GM18499 (cell line): ENCODE results near the gene ZNF138.

Experiments
- ATAC-seq: cut with Tn5 transposase; IDR thresholded peaks from one replicate; pipeline ENCODE4 v1.9.1; 2021; ENCODE audit warnings: moderate number of reproducible peaks; ENCODE audit not compliant: insufficient read depth, unreplicated experiment

The ZNF138 gene

DNA sequence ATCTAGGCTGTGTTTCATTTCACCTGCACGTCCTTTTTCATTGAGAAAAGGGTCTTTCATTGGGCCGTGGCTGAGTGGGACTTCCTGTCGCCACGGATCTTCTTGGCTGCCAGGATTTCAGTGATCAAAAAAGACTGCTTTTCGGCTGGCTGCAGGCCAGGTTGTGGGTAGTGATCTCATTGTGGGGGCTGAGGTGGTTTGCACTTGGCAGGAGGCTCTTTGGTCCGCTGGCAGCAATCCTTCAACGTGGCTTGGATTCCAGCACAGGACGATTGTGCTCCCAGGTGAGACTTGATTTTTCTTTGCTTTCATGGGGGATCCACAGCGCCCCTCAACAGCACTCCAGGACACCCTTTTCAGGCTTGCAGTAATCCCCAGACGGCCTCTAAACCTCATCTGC lies 79.9 kb downstream of the ZNF138 start:
- no peak for ATAC-seq

DNA sequence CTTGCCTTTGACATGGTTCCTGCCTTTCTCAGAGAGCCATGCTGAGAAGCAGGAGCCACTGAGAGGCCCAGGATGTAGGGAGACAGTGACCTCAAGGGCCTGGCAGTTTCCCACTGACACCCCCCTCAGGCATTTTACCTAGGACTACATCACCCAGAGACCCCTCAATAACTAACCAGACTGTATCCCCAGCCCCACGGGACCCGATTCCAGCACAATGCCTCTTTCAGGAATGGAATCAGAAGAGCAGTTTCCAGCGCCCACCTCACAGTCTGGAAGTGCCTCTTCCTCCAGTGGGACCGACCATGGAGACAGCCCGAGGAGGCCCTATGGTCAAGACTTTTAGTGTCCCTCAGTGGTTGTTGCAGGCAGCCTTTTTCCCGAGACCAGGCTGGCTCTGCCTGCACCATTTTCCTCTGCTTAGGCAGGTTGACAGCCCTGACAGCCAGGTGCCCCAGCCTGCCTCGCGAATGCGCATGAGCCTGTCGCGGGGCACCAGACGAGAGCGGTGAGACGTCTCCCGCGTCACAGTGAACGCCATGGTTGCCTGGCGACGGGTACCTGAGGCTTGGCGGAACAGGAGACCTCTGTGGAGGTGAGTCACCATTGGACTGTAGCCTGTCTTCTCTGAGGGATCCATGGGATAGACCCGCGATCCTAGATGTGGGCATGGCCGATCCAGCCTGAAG lies 80.5 kb downstream of the ZNF138 start:
- ATAC-seq = no peak

DNA sequence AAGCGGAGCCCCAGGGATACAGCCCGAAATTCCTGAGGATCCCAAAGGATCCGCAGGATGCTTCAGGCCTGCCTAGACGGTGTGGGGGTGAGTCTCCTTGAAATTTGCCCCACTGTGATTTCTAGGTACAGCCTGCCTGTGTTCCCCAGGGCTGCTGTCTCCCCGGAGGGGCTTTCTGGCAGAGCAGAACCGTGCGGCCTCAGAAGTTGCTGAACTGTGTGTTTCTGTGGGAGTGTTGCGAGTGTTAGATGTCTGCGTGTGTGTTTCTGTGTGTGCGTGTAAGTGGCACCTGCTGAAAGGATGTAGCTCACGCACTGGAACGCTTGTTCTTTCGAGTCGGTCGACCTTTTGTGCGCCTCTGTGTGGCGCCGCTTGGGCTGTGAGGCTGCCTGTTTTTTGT lies 81.0 kb downstream of the ZNF138 start:
- ATAC-seq = no peak

DNA sequence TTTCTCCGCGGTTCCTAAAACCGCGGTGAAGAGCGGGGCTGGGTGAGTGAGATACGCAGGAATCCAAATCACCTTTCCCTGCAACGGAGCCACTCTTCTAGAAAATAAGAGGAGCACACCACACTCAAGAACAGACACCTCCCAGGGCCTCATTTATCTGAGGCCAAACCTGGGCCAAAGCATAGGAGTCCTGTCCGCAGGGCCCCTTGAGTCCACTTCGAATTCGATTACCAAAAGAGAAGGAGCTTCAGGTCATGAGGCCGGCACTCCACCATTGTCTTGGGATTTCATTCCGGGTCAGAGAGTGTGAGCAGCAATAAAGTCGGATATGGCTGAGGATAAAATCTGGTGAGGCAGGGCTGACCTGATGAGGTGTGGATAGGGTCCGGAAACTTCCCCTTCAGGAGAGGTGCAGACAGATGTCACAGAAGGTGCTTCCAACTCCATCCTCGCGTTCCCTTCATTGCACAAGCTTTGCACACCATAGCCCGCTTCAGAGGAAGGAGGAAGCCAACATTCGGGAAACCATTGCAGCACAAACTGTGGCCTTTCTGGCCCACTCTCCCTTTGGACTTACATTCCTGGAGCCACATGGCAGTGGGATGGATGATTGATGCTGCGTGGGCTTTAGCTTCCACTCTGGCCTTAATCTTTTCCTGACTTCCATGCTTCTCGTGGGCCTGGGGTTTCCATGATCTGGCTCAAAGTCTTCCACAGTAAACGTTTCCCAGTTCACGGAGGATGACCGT lies 81.6 kb downstream of the ZNF138 start:
- no peak for ATAC-seq

DNA sequence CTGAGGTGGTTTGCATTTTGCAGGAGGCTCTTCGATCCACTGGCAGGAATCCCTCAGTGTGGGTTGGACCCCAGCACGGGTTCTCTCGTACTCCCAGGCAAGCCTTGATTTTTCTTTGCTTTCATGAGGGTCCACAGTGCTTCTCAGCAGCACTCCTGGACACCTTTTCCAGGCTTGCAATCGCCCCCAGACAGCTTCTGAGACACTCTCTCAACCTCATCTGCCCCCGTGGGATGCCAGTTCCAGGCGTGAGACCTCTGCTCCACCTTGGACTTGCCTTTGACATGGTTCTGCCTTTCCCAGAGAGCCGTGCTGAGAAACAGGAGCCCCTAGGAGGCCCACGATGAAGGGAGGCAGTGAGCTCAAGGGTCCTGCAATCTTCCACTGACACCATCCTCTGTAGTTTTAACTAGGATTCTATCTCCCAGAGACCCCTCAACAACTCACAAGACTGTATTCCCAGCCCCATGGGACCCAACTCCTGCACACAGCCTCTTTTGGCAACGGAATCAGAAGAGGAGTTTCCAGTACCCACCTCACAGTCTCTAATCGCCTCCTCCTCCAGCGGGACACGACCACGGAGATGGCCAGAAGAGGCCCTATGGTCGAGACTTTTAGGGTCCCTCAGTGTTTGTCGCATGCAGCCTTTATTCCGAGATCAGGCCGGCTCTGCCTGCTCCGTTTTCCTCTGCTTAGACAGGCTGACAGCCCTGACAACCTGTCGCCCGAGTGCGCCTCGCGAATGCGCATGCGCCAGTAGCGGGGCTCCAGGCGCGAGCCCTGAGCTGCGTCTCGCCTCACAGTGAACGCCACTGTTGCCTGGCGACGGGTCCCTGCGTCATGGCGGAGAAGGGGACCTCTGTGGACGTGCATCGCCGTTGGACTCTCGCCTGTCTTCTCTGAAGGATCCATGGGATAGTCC lies 82.8 kb downstream of the ZNF138 start:
- ATAC-seq = no peak

DNA sequence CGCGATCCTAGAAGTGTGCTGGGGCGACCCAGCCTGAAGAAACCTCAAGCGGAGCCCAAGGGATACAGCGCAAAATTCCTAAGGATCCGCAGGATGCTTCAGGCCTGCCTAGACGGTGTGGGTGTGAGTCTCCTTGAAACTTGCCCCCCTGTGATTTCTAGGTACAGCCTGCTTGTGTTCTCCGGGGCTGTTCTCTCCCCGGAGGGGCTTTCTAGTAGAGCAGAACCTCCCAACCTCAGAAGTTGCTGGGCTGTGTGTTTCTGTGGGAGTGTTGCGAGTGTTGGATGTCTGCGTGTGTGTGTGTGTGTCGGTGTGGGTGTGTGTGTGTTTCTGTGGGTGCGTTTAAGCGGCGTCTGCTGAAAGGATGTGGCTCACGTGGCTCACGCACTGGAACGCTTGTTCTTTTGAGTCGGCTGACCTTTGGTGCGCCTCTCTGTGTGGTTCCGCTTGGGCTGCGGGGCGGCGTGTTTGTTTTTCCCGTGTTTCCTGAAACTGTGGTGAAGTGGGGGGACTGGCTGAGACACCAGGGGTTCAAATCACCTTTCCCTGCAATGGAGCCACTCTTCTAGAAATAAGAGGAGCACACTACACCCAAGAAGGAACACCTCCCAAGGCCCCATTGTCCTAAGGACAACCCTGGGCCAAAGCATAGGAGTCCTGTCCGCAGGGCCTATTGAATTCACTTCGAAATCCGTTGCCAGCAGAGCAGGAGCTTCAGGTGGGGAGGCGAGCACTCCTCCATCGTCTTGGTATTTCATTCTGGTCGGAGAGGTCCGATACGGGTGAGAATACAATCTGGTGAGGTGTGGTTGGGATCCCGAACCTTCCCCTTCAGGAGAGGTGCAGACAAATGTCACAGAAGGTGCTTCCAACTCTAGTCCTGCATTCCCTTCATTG lies 83.7 kb downstream of the ZNF138 start:
- no peak for ATAC-seq

DNA sequence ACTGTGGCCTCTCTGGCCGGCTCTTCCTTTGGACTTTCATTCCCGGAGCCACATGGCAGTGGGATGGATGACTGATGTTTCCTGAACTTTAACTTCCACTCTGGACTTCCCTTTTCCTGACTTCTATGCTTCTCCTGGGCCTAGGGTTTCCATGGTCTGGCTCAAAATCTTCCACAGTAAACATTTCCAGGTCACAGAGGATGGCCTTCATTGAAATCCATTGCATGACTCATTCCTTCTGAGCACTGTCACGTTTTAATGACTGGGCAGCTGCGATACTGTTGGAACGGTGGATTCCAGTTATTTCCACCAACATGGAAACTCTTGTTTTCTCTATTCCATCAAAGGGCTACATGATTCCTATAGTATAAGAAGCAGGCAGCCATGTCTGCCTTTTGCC lies 84.5 kb downstream of the ZNF138 start:
- ATAC-seq = no peak

DNA sequence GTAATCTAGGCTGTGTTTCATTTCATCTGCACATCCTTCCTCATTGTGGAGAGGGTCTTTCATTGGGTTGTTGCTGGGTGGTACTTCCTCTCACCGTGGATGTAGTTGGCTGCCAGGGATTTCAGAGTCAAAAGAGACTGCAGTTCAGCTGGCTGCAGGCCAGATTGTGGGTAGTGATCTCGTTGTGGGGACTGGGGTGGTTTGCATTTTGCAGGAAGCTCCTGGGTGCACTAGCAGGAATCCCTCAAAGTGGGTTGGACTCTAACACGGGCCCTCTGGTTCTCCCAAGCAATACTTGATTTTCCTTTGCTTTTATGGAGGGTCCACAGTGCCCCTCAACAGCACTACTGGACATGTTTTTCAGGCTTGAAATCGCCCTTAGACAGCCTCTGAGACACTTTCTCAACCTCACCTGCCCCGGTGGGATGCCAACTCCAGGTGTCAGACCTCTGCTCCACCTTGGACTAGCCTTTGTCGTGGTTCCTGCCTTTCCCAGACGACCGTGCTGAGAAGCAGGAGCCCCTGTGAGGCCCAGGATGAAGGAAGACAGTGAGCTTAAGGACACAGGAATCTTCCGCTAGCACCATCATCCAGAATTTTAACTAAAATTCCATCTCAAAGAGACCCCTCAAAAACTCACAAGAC lies 85.0 kb downstream of the ZNF138 start:
- no peak for ATAC-seq

DNA sequence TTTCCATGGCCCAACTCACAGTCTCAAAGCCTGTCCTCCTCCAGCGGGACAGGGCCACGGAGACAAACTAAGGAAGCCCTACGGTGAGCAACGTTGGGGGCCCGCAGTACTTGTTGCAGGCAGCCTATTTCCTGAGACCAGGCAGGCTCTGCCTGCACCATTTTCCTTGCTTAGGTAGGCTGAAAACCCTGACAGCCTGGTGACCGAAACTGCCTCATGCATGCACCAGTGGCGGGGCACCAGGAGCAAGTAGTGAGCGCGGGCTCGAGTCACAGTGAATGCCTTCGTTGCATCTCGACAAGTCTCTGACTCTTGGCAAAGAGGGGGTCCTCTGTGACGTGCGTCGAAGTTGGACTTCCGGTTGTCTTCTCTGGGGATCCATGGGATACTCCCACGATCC lies 85.6 kb downstream of the ZNF138 start:
- ATAC-seq = no peak

DNA sequence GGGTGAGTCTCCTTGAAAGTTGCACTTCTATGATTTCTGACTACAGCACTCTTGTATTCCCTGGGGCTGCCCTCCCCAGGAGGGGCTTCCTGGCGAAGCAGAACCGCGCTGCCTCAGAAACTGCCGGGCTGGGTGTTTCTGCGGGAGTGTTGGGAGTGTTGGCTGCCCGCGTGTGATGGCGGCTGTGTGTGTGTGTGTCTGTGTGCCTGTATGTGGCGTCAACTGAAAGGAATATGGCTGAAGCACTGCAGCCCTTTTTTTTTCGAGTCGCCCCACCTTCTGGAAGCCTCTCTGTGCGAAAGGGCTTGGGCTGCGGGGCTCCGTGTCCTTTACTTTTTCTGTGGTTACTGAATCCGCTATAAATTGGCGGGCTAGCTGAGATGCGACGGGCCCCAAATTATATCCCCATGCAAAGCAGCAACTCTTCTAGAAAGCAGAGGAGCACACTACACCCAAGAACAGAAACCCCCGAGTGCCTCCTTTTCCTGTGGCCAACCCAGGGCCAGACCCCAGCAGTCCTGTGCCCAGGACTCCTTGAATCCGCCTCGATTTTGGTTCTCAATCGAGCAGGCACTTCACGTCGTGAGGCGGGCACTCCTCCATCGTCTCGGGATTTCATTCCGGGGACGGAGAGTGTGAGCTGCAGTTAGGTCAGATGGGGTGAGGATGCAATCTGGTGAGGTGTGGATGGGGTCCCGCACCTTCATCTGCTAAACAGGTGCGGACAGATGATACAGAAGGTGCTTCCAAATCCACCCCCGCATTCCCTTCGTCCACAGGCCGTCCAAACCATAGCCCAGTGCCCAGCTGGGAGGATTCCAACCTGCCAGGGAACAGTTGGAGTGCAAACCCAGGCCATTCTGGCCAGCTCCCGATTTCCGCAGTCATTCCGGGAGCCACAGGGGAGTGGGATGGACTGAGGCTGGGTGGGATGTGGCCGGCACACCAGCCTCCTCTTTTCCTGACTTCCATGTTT lies 86.4 kb downstream of the ZNF138 start:
- ATAC-seq = no peak

DNA sequence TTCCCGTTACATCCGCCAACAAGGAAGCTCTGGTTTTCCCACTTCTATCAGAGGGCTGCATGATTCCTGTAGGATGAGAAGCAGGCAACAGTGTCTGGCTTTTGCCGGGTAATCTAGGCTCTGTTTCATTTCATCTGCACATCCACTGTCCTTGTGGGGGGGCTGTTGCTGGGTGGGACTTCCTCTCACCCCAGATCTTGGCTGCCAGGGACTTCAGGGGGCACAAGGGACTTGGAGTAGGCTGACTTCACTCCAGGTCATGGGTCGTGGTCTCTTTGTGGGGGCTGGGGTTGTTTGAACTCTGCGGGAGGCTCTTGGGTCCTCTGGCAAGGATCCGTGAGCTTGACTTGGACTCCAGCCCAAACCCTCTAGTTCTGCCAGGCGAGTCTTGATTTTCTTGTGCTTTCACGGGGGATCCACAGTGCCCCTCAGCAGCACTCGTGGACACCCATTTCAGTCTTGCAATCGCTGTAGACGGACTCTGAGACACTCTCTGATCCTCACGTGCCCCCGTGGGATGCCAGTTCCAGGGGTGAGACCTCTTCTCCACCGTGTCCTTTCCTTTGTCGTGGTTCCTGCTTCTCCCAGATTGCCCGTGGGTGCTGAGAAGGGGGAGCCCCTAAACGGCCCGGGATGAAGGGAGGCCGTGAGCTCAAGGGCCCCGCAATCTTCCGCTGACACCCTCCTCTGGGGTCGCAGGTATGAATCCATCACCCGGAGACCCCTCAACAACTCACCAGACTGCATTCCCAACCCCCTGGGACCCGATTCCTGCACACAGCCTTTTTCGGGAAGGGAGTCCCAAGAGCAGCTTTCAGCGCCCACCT lies 87.4 kb downstream of the ZNF138 start:
- ATAC-seq = no peak

DNA sequence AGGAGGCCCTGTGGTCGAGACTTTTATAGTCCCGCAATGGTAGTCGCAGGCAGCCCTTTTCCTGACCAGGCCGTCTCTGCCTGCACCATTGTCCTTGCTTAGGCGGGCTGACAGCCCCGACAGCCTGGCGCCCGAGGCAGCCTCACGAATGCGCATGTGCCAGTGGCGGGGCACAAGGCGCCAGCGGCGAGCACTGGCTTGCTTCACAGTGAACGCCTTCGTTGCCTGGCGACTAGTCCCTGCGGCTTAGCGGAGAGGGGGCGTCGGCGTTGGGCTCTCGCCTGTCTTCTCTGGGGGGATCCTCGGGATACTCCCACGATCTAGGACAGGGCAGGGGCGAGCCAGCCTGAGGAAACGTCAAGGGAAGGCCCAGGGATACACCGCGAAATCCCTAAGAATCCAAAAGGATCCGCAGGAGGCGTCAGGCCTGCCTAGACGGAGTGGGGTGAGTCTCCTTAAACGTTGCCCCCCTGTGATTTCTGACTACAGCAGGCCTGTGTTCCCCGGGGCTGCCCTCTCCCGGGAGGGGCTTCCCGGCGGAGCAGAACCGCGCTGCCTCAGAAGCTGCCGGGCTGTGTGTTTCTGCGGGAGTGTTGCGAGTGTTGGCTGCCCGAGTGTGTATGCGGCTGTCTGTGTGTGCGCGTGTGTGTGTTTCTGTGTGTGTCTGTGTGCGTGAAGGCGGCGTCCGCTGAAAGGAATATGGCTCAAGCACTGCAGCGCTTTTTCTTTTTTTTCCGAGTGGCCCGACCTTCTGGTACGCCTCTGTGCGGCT lies 88.3 kb downstream of the ZNF138 start:
- ATAC-seq = no peak
